ENCODE data around the gene KCNA1. TPM values are rescaled to one million over a fixed set of nuclear protein-coding genes. Genes with fewer than 3 reads are reported as not detected.

The KCNA1 gene
- total RNA-seq, 1 donor from 2014 or later, result 0.13 TPM

DNA sequence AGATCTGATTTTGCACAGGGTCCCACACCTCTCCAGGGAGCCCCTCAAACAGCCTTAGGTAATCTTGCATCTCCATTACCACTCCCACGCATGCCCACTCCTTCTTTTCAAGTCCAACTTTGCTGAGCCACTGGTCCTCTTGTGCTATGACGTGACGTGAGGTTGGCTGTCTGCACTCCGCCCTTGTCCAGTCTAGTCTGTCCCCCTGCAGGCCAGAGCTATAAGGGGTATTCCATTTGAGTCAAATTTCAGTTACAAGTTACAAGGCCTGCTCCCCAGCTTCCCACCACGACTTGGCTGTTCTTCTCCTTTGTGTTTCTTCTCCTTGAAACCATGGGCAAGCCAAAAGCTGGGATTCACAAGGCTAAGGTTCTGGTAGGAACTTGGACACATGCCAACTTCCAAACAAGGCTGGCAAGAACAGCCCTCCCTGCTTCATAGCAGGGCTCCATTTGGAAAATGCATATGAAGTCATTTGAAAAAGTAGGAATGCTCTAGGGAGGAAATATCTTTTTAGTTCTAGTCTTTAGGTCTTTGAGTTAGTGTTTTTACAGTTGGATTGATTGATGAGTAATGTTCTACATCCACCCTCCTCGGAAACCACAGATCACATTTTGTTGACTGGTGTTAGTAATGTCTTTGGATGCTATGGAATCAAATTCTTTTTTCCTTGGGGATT, 49.1 kb downstream of the KCNA1 start:
- no peak for DNase-seq (ENCODE audit: low read depth)

DNA sequence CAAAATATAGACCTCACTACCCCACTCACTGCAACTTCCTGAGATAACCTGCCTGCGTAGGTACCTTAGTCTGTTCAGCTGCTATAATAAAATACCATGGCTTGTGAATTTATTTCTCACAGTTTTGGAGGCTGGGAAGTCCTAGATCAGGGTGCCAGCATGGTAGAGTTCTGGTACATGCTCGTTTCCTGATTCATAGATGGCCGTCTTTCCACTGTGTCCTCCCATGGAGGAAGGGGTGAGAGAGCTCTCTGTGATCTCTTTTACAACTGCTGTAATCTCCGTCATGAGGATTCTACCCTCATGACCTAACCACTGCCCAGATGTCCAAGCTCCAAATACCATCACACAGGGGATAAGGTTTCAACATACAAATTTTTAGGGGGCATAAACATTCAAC, 49.7 kb downstream of the KCNA1 start:
- no peak for DNase-seq (ENCODE audit: low read depth)

DNA sequence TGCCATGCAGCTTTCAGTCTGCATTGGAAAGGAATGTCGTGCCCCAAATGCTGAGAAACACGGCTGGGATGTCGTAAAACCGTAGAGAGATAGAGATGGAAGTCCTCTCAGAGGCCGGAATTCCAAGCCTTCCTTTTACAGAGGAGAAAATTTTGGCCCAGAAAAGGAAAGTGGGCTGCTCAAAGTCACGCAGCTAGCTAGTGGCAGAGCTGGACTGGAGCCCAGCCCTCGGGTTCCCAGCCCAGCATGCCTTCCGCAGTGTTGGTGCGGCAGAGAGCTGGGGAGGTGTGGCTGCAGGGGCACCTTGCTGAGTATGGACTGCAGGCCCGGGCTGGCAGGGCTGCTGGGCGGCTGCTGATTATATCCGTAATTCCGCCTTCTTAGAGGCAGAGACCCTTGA, 50.3 kb downstream of the KCNA1 start:
- peak; percentile 9 for DNase-seq (ENCODE audit: low read depth)

DNA sequence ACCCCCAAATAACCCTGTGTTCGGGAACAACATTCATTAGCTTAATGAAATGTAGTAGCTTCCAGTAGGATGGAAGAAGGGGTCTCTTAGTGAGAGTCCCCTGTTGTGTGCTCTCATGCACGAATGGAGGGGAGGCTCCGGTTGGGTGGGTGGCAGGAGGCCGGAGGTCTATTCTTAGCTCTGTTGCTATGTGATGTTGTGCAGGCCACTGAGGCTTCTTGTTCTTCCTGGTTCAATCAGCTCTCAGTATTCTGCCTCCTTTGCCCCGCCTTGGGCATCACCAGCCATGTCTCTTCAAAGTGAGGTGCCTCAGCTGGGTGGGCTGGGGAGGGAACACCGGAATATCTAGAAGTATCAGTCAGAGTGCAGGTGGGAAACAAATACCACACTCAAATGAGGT, 50.8 kb downstream of the KCNA1 start:
- no peak for DNase-seq (ENCODE audit: low read depth)

DNA sequence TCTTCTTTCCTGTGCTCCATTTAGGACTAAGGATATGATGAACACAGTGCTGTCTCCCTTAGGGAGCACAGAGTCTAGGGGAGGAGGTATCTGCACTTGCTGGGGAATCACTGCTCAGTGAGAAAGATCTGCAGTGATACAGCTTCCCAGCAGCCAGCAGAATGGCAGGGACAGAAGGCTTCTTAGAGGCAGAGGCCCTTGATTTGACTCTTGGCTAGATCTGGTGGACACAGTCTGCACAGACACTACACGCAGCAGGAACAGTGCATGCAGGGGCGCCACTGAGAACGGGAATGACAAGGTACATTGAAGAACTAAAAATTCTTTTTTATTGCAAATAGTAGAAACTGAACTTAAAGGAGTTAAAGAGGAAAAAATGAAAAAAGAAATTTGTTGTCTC, 51.6 kb downstream of the KCNA1 start:
- DNase-seq (ENCODE audit: low read depth), result no peak

DNA sequence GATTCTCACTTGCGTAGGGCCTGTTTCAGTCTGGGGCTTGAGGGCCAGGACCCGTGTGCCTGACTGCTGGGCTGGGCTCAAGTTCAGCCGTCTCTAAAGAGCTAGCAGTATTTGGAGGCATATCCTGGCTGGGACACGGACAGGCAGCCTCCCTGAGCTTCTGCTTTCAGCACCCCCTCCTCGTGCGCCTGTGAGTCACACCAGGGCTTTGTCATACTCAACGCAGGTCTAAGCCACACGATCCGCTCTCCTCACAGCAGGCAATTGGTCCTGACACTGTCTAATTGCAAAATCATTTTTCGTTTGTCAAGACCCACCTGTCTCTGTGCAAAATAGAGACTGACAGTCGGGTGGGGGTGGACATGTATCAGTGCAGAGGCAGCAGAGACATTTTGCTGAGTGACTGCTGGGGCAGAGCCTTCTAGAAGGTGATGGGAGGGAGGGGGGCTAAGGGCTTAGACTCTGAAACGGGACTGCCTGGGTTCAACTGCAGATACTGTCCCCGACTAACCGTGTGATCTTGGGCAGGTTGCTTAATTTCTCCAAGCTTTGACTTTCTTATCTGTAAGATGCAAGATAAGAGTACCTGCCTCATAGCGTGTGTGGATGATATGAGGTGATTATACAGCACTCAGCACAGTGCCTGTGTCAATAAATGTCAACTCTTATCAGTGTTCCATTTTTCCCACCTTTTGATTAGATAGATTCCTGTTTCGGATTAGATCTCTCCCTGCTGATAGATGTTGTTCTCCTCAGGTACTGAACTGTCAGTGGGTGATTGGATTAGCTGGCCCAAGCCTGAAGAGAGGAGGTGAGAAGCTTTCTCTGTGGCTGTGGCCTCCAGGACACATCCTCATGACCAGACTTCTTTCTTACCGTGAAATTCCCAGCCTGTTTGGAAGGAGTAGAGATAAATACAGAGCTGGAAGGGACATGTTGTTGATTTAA, 53.1 kb downstream of the KCNA1 start:
- DNase-seq (ENCODE audit: low read depth), result peak; percentile 25

Other genes starting within 250 kb of the KCNA1 start
- gene GALNT8, start 189.5 kb upstream of the KCNA1 start, total RNA-seq, result not detected in 2 replicates
- gene KCNA5, start 134.0 kb downstream of the KCNA1 start, total RNA-seq, result not detected in 2 replicates